HEK293 (cell line): ENCODE results near the gene ATP10A.

Source experiments
- CTCF ChIA-PET: fragments of 350-600 bp; formaldehyde crosslinking; extraction: SDS; loops from one replicate; lab custom pipeline; 2021; ENCODE audit warnings: antibody characterized with exemption; lab: Yijun Ruan, JAX
- POLR2A ChIA-PET: fragments of 300-600 bp; formaldehyde crosslinking; extraction: SDS; loops from one replicate; lab custom pipeline; 2020; ENCODE audit warnings: antibody characterized with exemption, inconsistent platforms; lab: Yijun Ruan, JAX
- H3K27ac ChIP-seq: fragments of 200-500 bp; sonication (Bioruptor generic); 2 replicates; pipeline ENCODE4 v1.5.1; 2014; ENCODE audit warnings: low read depth, low read length, control low read depth, inconsistent platforms; ENCODE audit errors: extremely low read depth
- H3K36me3 ChIP-seq, 2 experiments: fragments of 200-500 bp in 1 of 2; sonication (Bioruptor generic) in 1 of 2; 1 replicate in 1 of 2; 2 replicates in 1 of 2; pipeline ENCODE4 v1.5.1; 2014 to 2017; ENCODE audit warnings: inconsistent platforms in 2 of 2, low read length in 2 of 2; ENCODE audit not compliant: control insufficient read depth in 2 of 2, insufficient read depth in 1 of 2
- H3K4me1 ChIP-seq: fragments of 200-500 bp; sonication (Bioruptor generic); 2 replicates; pipeline ENCODE4 v1.5.1; 2014; ENCODE audit warnings: mild to moderate bottlenecking, low read length, inconsistent platforms; ENCODE audit not compliant: control insufficient read depth, insufficient read depth
- H3K4me3 ChIP-seq: 2 replicates; pipeline ENCODE4 v1.5.1; 2011; ENCODE audit warnings: low read depth, mild to moderate bottlenecking, control low read depth, low read length, moderate library complexity
- H3K9me3 ChIP-seq: fragments of 200-500 bp; sonication (Bioruptor generic); 2 replicates; pipeline ENCODE4 v1.5.1; 2014; ENCODE audit warnings: low read depth, low read length, inconsistent platforms; ENCODE audit not compliant: control insufficient read depth, insufficient read depth
- AEBP2 ChIP-seq: fragments of 450-650 bp; formaldehyde crosslinking; IDR thresholded peaks from 2 replicates; pipeline ENCODE4 v1.5.1; 2016; ENCODE audit warnings: missing biosample characterization, missing genetic modification characterization, borderline replicate concordance
- ATF2 ChIP-seq: fragments of 450-650 bp; formaldehyde crosslinking; IDR thresholded peaks from 2 replicates; pipeline ENCODE4 v1.5.1; 2016; ENCODE audit warnings: missing biosample characterization, missing genetic modification characterization, low read depth
- GFI1B ChIP-seq: fragments of 450-650 bp; formaldehyde crosslinking; IDR thresholded peaks from 2 replicates; pipeline ENCODE4 v1.5.1; 2016; ENCODE audit warnings: missing biosample characterization, missing genetic modification characterization
- GLIS2 ChIP-seq: fragments of 450-650 bp; formaldehyde crosslinking; IDR thresholded peaks from 2 replicates; pipeline ENCODE4 v1.5.1; 2016; ENCODE audit warnings: missing biosample characterization, missing genetic modification characterization
- HIC1 ChIP-seq: fragments of 450-650 bp; formaldehyde crosslinking; IDR thresholded peaks from 2 replicates; pipeline ENCODE4 v1.5.1; 2016; ENCODE audit warnings: missing biosample characterization, missing genetic modification characterization
- IKZF3 ChIP-seq: fragments of 450-650 bp; IDR thresholded peaks from 2 replicates; pipeline ENCODE4 v1.5.0; 2018; ENCODE audit warnings: missing biosample characterization, mild to moderate bottlenecking, missing genetic modification characterization, moderate library complexity
- KLF1 ChIP-seq: fragments of 450-650 bp; formaldehyde crosslinking; IDR thresholded peaks from 2 replicates; pipeline ENCODE4 v1.5.1; 2016; ENCODE audit warnings: missing biosample characterization, missing genetic modification characterization
- PRDM6 ChIP-seq: fragments of 450-650 bp; formaldehyde crosslinking; IDR thresholded peaks from 2 replicates; pipeline ENCODE4 v1.5.1; 2017; ENCODE audit warnings: missing biosample characterization, missing genetic modification characterization
- RBAK ChIP-seq: fragments of 450-650 bp; formaldehyde crosslinking; IDR thresholded peaks from 2 replicates; pipeline ENCODE4 v1.5.1; 2016; ENCODE audit warnings: missing biosample characterization, missing genetic modification characterization
- REST ChIP-seq: fragments of 450-650 bp; formaldehyde crosslinking; IDR thresholded peaks from 2 replicates; pipeline ENCODE4 v1.5.1; 2016; ENCODE audit warnings: missing biosample characterization, missing genetic modification characterization
- SALL2 ChIP-seq: fragments of 450-650 bp; formaldehyde crosslinking; IDR thresholded peaks from 2 replicates; pipeline ENCODE4 v1.5.0; 2017; ENCODE audit warnings: missing biosample characterization, mild to moderate bottlenecking, missing genetic modification characterization, borderline replicate concordance
- ZBTB26 ChIP-seq: fragments of 450-650 bp; formaldehyde crosslinking; optimal IDR thresholded peaks from 2 replicates; pipeline ENCODE3; 2016; ENCODE audit warnings: missing biosample characterization, mild to moderate bottlenecking, missing genetic modification characterization
- ZBTB48 ChIP-seq: fragments of 450-650 bp; formaldehyde crosslinking; IDR thresholded peaks from 2 replicates; pipeline ENCODE4 v1.5.1; 2016; ENCODE audit warnings: missing biosample characterization, missing genetic modification characterization
- ZNF18 ChIP-seq: fragments of 450-650 bp; formaldehyde crosslinking; IDR thresholded peaks from 2 replicates; pipeline ENCODE4 v1.5.1; 2016; ENCODE audit warnings: missing biosample characterization, missing genetic modification characterization
- ZNF202 ChIP-seq: fragments of 450-650 bp; formaldehyde crosslinking; IDR thresholded peaks from 2 replicates; pipeline ENCODE4 v1.5.1; 2016; ENCODE audit warnings: missing biosample characterization, missing genetic modification characterization, borderline replicate concordance
- ZNF341 ChIP-seq: fragments of 450-650 bp; formaldehyde crosslinking; IDR thresholded peaks from 2 replicates; pipeline ENCODE4; 2016; ENCODE audit warnings: low read depth, missing biosample characterization, missing genetic modification characterization
- ZNF366 ChIP-seq: fragments of 450-650 bp; formaldehyde crosslinking; conservative IDR thresholded peaks from 2 replicates; pipeline ENCODE4 v1.5.1; 2016; ENCODE audit warnings: missing biosample characterization, missing genetic modification characterization
- ZNF426 ChIP-seq: fragments of 450-650 bp; formaldehyde crosslinking; IDR thresholded peaks from 2 replicates; pipeline ENCODE4 v1.5.1; 2017; ENCODE audit warnings: missing biosample characterization, missing genetic modification characterization, mild to moderate bottlenecking, inconsistent platforms, moderate library complexity
- ZNF785 ChIP-seq: fragments of 450-650 bp; formaldehyde crosslinking; IDR thresholded peaks from 2 replicates; pipeline ENCODE4 v1.5.1; 2016; ENCODE audit warnings: missing biosample characterization, missing genetic modification characterization

The ATP10A gene

GRCh38 chr15:25850154-25851111, 12.7 kb downstream of the ATP10A start (continued):
- TF ChIP-seq ATF2 (tag by site-specific recombination) (no peak), REST (tag by site-specific recombination) (no peak), ZNF341 (tag by site-specific recombination) (peak; percentile 69), KLF1 (tag by site-specific recombination) (0 out of 2 replicates have a peak, but pooled peaks have one; percentile 27), ZBTB26 (tag by site-specific recombination) (peak; percentile 18), IKZF3 (tag by site-specific recombination) (no peak)

- Histone ChIP-seq H3K36me3 (no peaks in the 10 kb centered on the region), H3K27ac (peak overlapping the region; percentile 80), H3K4me3 (no peak overlapping the region), H3K4me1 (peaks cover 15% of the 10 kb centered on the region), H3K9me3 (no peaks in the 10 kb centered on the region)
- POLR2A ChIA-PET: no interaction called here
- CTCF ChIA-PET: no interaction called here
- TF ChIP-seq ZNF366 (no peak), ZNF18 (tag by site-specific recombination) (no peak), AEBP2 (no peak), SALL2 (tag by site-specific recombination) (no peak), ZNF426 (tag by site-specific recombination) (no peak), IKZF3 (tag by site-specific recombination) (no peak), GLIS2 (tag by site-specific recombination) (no peak), ZNF202 (no peak), HIC1 (no peak), ZBTB48 (tag by site-specific recombination) (no peak), GFI1B (tag by site-specific recombination) (no peak), RBAK (tag by site-specific recombination) (no peak), ZNF785 (tag by site-specific recombination) (no peak), PRDM6 (tag by site-specific recombination) (peak; percentile 66)
Observed at GRCh38 chr15:25849157-25849921, 13.8 kb downstream of the ATP10A start.
